GM18508 (cell line): ENCODE measurements around the gene NTRK3.
"Not testable (repeated sequence)": the region's sequence is repeated elsewhere in the genome, so short reads cannot be mapped to it uniquely, and the experiment has no call there.

Experiments used
- ATAC-seq: cut with Tn5 transposase; IDR thresholded peaks from one replicate; pipeline ENCODE4 v1.9.1; 2021; ENCODE audit warnings: moderate number of reproducible peaks; ENCODE audit not compliant: insufficient read depth, unreplicated experiment

The NTRK3 gene

GRCh38 chr15:88043396-88043795 lies 213.1 kb downstream of the NTRK3 start:
- no peak for ATAC-seq

GRCh38 chr15:88042047-88042446 lies 214.5 kb downstream of the NTRK3 start:
- ATAC-seq: no peak

DNA sequence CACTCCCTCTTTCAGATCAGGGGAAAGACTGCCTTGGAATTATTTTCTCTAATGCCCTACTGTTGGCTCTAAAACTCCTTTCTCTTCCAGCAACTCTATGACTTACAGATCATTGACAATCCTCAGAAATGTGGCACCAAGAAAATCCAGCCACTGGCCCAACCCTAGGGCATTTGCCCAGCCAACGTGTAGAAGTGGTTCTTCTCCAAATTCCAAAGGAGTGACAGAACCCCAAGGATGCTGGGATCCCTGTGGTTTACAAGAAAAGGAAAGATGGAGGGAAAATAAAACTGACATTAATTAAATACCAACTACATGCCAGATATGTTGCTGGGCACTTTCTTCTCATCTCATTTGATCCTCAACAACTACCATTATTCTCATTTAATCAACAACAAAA lies 216.0 kb downstream of the NTRK3 start:
- ATAC-seq: no peak

DNA sequence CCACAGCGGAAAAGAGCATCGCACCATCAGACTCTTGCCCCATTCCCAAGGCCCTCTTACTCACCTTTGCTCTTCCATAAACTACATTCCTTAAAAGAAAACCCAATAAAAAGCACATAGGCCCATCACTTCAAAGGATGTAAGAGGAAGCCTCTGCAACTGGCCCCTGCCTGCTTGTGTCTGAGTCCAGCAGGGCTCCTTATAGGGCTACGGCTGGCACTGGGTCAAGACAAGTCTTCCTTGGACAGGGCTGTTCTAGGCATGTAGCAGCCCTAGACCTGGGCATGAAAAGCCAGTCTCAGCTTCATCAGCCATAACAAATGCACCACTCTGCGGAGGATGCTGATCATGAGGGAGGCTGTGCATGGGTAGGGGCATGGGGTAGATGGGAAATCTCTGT lies 218.3 kb downstream of the NTRK3 start:
- ATAC-seq: no peak

- no peak for ATAC-seq
Measured at GRCh38 chr15:88036154-88036839, 220.2 kb downstream of the NTRK3 start.

DNA sequence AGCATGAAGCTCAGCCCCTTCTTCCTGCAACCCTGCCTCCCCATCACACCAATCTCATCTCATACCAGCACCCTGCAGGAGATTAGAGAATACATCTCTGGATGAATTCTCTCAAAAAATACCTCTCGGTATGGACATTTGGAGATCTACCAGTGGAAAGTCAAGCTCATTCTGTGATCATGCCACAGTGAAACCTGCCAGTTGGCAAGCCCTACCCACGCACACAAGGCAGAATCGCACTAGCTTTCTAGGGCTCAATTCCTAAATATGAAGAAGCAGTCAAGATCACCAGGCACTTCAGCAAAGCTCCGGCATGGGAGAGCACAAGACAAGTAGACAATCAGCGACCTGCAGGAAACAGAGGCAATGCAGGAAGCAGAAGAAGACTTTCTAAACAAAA lies 221.2 kb downstream of the NTRK3 start:
- ATAC-seq: no peak

GRCh38 chr15:88033421-88033820 lies 223.1 kb downstream of the NTRK3 start:
- ATAC-seq: not testable (repeated sequence)

DNA sequence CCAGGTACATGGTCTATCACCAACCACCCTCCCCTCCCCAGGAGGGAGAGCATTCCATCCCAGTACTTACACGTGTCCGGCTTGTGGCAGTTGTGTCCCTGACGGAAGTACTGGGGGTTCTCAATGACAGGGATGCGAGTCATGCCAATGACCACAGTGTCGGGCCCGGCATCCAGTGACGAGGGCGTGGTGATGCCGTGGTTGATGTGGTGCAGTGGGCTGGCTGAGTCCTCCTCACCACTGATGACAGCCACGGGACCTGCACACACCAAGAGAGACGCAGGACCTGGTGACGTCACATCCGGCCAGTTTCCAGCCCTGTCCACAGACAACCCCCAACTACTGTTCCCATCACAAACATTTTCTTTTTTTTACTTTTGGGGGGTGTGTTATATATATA lies 223.8 kb downstream of the NTRK3 start:
- no peak for ATAC-seq

DNA sequence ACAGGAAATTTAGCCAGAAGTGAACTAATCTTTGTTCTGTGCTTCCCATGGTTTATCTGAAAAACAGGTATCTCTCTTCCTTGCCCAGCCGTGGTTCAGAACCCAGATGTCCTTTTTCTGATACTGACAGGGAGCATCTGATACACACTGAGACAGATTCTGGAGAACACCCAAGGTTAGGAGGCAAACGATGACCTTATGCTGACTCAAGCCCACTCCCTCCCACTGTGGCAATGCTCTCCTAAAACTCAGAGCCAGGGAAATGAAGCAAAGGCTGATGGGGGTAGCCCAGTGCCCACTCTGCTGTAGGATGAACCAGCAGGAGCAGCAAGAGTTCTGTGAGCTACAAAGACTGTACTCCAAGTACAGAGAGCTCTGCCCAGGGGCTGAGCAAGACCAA lies 225.1 kb downstream of the NTRK3 start:
- no peak for ATAC-seq

DNA sequence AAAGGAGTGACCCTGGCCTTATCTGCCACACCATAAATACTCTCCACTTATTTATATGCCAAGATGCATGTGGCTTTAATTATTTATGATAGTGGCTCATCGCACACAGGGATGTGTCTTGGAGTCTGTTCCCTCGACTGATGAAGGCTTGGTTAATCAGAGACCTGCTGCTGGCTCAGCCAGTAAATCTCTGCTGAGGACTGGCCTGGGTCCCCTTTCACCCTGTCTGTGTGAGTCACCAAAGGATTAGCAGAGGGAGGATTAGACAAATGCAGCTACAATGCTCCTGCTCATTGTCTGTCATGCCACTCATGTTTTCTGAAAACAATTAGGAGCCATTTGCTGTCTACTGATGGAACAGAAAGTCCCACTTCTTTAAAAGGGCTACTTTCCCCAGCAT lies 226.8 kb downstream of the NTRK3 start:
- ATAC-seq: no peak

DNA sequence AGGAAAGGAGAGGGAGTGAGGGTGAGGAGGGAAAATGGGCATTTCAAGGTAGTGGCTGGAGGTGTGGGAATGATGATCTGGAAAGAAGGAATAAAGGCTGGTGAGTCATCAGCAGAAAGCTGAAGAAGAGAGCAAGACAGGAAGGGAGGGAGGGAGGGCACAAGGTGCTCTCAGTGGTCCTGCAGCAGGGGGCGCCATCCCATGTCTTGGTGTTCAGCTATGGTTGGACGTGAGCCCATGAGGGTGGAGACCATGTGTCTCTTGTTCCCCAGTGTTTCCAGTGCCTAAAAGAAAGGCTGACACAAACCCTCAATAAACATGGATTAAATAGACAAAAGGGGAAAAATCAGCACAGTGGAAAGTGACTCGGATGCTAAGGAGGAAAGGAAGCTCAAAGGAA lies 228.5 kb downstream of the NTRK3 start:
- ATAC-seq: no peak

DNA sequence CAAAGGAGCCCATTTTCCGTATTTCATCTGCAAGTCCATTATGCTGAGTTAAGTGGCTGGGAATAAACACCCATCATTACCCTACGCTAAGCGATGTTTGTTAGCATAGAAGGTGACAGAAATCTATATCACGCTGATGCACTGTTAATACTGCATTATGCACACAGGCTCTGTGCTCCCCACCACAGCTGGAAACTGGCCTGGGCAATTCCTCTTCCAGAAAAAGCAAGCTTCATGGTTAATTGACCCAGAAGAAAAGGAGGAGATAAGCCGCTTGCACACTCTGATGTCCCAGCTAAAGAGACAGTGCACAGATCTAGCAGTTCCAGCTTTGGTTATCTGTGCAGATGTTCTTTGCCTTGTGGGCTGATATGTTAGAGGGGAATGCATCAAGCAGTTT lies 232.6 kb downstream of the NTRK3 start:
- ATAC-seq: no peak

DNA sequence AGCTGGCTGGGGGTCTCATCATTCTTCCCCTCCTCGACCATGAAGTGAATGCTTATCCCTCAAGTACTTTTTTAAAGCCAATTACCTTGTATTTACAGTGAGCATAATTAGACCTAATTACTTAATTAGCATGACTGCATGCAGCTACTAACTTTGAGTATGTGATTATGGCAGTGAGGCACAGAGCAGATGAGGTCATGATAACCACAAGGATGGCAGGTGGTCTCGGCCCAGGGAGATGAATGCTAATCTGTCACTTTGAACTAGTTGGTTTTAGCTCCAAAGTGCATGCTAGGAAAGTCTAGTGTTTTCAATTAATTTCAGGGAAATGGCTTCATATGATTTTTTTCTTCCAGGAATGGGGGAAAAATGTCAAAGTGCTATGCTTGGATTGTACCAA lies 233.8 kb downstream of the NTRK3 start:
- no peak for ATAC-seq

GRCh38 chr15:88021601-88022000 lies 234.9 kb downstream of the NTRK3 start:
- ATAC-seq: no peak

DNA sequence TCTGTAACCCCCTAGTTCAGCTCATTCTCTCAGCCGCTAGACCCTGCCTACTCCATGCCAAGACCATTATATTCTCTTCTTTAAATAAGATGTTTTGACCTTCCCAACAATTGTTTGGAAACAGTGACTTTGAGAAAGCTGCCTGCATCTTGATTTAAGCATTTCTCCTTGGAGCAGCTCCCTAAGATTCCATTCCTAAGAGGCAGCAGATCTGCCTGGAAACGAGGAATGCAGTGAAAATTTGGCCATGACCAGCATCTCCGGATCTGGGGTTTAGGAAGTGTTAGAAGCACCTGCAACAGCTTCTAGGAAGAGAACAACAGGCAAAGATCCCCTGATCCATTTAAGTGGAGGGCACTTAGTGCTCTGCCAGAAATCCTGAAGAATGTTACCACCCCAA lies 235.7 kb downstream of the NTRK3 start:
- ATAC-seq: no peak

GRCh38 chr15:88019656-88020055 lies 236.9 kb downstream of the NTRK3 start:
- no peak for ATAC-seq

GRCh38 chr15:88018869-88019641 lies 237.5 kb downstream of the NTRK3 start:
- no peak for ATAC-seq

DNA sequence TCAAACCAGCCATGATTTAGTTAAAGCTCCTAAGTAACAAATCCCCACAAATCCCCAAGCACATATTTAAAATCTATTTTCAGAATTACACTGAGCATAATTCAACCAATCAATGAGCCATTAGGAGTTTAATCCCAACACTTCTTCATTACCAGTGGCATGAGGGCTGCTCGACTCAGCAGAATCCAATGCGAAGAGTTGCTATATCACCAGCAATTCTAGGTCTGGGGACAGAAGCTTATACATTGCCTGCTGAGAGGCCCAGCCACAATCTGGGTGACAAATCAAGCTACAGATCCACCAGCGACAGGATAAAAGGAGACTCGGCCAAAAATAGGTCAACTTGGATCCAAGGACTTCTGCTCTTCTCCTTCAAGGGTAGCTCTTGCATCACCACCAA lies 238.8 kb downstream of the NTRK3 start:
- ATAC-seq: no peak

DNA sequence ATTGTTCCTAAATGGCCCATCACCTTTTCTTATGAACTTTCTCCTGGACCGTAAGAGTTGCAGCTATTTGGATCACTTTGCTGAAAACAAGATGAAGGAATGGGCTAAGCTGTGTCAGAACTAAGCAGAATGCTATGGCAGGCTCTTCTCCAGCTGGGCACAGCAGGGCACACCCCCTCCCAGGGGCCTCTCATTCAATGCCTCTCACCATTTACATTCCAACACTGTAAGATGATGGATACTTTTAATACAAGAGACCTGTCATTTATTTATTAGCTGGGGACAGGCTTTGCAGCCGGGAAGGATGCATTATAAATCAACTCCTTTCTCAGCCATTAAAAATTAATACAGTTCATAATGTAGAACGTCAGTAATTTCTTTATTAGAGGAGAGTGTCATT lies 240.1 kb downstream of the NTRK3 start:
- no peak for ATAC-seq

GRCh38 chr15:88015228-88015860 lies 241.2 kb downstream of the NTRK3 start:
- ATAC-seq: no peak

DNA sequence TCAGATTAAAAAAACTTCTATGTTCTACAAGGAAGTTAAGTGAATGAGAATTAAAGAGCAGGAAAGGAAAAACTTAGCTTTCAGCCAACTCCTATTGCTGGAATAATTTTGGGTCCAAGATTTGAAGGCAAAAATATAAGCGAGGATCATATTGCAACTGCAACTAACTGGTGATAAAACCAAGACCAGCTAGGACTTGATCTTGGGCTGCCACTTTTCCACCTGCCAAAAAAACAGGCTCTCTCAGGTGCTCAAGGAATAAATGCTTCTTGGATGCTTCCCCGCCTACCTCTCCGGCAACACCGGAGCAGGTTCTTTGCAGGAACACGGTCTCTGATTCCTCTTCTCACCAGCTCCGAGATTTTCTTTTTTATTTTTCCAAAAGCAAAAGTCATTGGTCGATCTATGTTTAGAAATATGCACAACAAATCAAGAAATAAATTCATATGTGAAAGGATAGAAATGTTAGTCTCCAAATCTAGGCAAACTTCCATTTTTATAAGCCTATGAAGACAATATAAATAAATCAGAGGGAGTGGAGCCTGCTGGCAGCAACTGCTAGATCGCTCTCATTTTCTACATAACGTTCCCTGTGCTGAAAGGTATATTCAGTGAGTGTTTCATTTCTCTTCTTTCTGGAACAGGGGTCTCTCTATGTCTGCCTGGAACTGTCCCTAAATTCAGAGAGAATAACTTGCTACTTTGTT lies 241.9 kb downstream of the NTRK3 start:
- no peak for ATAC-seq
